K562 (cell line): Measurements from ENCODE around the gene TFPI. TPM values are rescaled to one million over a fixed set of nuclear protein-coding genes. Genes with fewer than 3 reads are reported as not detected.

Experiments used
- ATAC-seq: fragments of 200-7000 bp; cut with Tn5 transposase; 3 replicates; pipeline ENCODE4 v1.9.1; 2020; ENCODE audit warnings: moderate library complexity
- BruUV-seq: library from RNA; stranded (reverse); fragments of 400-500 nt; replicated peaks from 2 replicates; lab custom pipeline; 2021; lab: Mats Ljungman, UMichigan
- CTCF ChIA-PET: fragments of 300-600 bp; formaldehyde crosslinking; extraction: SDS; loops from one replicate; lab custom pipeline; 2021; ENCODE audit warnings: low intra/inter-chr PET ratio; lab: Yijun Ruan, JAX
- POLR2A ChIA-PET: fragments of 300-600, 350-650 bp; sonication (Branson Sonifier 250); formaldehyde crosslinking; extraction: SDS; loops from one replicate; lab custom pipeline; 2021; ENCODE audit warnings: antibody characterized with exemption, inconsistent platforms; lab: Yijun Ruan, JAX
- DNase-seq, 4 experiments: peaks; one replicate each; pipeline versions ENCODE4 v3.0.0 to v3.0.0-alpha.2; 2011 to 2018; ENCODE audit warnings: low spot score in 3 of 4, mixed read lengths in 3 of 4; ENCODE audit errors: extremely low read depth in 1 of 4
- FAIRE-seq: peaks from 2 replicates; lab custom pipeline; 2011; peaks lifted over from hg19 to GRCh38; lab: Jason Lieb, UNC
- H2AFZ ChIP-seq: 2 replicates; pipeline ENCODE4 v1.6.0; 2011; ENCODE audit warnings: low read depth, low read length, control low read depth, inconsistent platforms
- H3K27ac ChIP-seq: fragments of 200-600 bp; 3 replicates; pipeline ENCODE4 v1.8.0; 2011; ENCODE audit warnings: low read depth, mild to moderate bottlenecking, control low read depth, inconsistent platforms, low read length, moderate library complexity, mixed read lengths; ENCODE audit errors: extremely low read depth
- H3K27me3 ChIP-seq, 2 experiments: fragments of 300-600 bp in 1 of 2; 2 replicates in 1 of 2; 3 replicates in 1 of 2; pipeline versions ENCODE4 v1.6.0 to v1.8.0; 2011; ENCODE audit warnings: inconsistent platforms in 2 of 2, low read length in 2 of 2, mild to moderate bottlenecking in 1 of 2, mixed read lengths in 1 of 2, moderate library complexity in 1 of 2; ENCODE audit not compliant: control insufficient read depth in 2 of 2, insufficient read depth in 2 of 2
- H3K36me3 ChIP-seq: fragments of 300-600 bp; 3 replicates; pipeline ENCODE4 v1.8.0; 2011; ENCODE audit warnings: mild to moderate bottlenecking, low read length, inconsistent platforms; ENCODE audit not compliant: control insufficient read depth, insufficient read depth
- H3K4me1 ChIP-seq, 2 experiments: fragments of 200-600 bp in 1 of 2; replicated peaks in 1 of 2; 2 replicates in 1 of 2; 3 replicates in 1 of 2; pipeline versions ENCODE4 v1.5.1 to v1.8.0; 2011; ENCODE audit warnings: inconsistent platforms in 2 of 2, low read length in 2 of 2, mild to moderate bottlenecking in 1 of 2, mixed read lengths in 1 of 2, moderate library complexity in 1 of 2; ENCODE audit not compliant: control insufficient read depth in 2 of 2, insufficient read depth in 2 of 2
- H3K4me2 ChIP-seq: 2 replicates; pipeline ENCODE4 v1.6.1; 2011; ENCODE audit warnings: low read length, control low read depth, inconsistent platforms, mixed read lengths; ENCODE audit not compliant: insufficient read depth
- H3K4me3 ChIP-seq: fragments of 200-600 bp; sonication (generic), shearing (Covaris generic); 2 replicates; pipeline ENCODE4 v1.5.1; 2016; ENCODE audit warnings: control low read depth, inconsistent platforms
- H3K79me2 ChIP-seq: fragments of 200-600 bp; 3 replicates; pipeline ENCODE4 v1.8.0; 2011; ENCODE audit warnings: low read length, inconsistent platforms; ENCODE audit not compliant: control insufficient read depth, insufficient read depth
- H3K9ac ChIP-seq, 2 experiments: 2 replicates each; pipeline versions ENCODE4 v1.6.0 to v1.6.1; 2011; ENCODE audit warnings: low read depth in 2 of 2, low read length in 2 of 2, control low read depth in 1 of 2, inconsistent platforms in 1 of 2, mild to moderate bottlenecking in 1 of 2, mixed read lengths in 1 of 2; ENCODE audit not compliant: insufficient read depth in 1 of 2
- H3K9me1 ChIP-seq: one replicate; pipeline ENCODE4 v1.6.0; 2011; ENCODE audit warnings: inconsistent platforms, mild to moderate bottlenecking, low read length, moderate library complexity; ENCODE audit not compliant: control insufficient read depth, insufficient read depth
- H3K9me3 ChIP-seq: replicated peaks from 2 replicates; pipeline ENCODE4 v1.5.1; 2011; ENCODE audit warnings: low read depth, low read length, inconsistent platforms; ENCODE audit not compliant: control insufficient read depth, insufficient read depth
- H4K20me1 ChIP-seq: replicated peaks from 2 replicates; pipeline ENCODE4 v1.6.1; 2011; ENCODE audit warnings: low read length, inconsistent platforms, mixed read lengths; ENCODE audit not compliant: control insufficient read depth, insufficient read depth
- CEBPB ChIP-seq: fragments of 450-650 bp; IDR thresholded peaks from 2 replicates; pipeline ENCODE4 v1.6.1; 2016; ENCODE audit warnings: missing genetic modification characterization, missing compliant biosample characterization
- E2F3 ChIP-seq: fragments of 250-450 bp; sonication (Bioruptor Pico); IDR thresholded peaks from 2 replicates; pipeline ENCODE4 v1.4.0; 2020; ENCODE audit warnings: mild to moderate bottlenecking
- GABPB2 ChIP-seq: fragments of 250-450 bp; sonication (Bioruptor Pico); conservative IDR thresholded peaks from 2 replicates; pipeline ENCODE4 v1.5.1; 2021; ENCODE audit warnings: mild to moderate bottlenecking
- HOMEZ ChIP-seq: fragments of 250-450 bp; sonication (Bioruptor Pico); IDR thresholded peaks from 2 replicates; pipeline ENCODE4 v1.4.0; 2020; ENCODE audit warnings: mild to moderate bottlenecking, moderate library complexity
- IRF9 ChIP-seq: fragments of 450-650 bp; IDR thresholded peaks from 2 replicates; pipeline ENCODE4 v1.6.1; 2016; ENCODE audit warnings: missing biosample characterization, missing genetic modification characterization
- KLF13 ChIP-seq: fragments of 450-650 bp; IDR thresholded peaks from 2 replicates; pipeline ENCODE4 v1.6.1; 2016; ENCODE audit warnings: missing genetic modification characterization, low read depth, mild to moderate bottlenecking, missing compliant biosample characterization, moderate library complexity, borderline replicate concordance
- NR4A1 ChIP-seq, 2 experiments: fragments of 250-450 bp in 1 of 2; fragments of 450-650 bp in 1 of 2; sonication (Bioruptor Pico) in 1 of 2; IDR thresholded peaks; 2 replicates each; pipeline versions ENCODE4 v1.4.0 to v1.6.1; 2016 to 2020; ENCODE audit warnings: mild to moderate bottlenecking in 2 of 2, missing compliant biosample characterization in 1 of 2, missing genetic modification characterization in 1 of 2, moderate library complexity in 1 of 2
- POLR3G ChIP-seq: IDR thresholded peaks from 2 replicates; pipeline ENCODE4 v1.6.1; 2011; ENCODE audit not compliant: insufficient read length, insufficient replicate concordance; ENCODE audit errors: extremely low read depth
- SIN3A ChIP-seq, 2 experiments: fragments of 150-350 bp in 1 of 2; IDR thresholded peaks; 2 replicates each; pipeline ENCODE4 v1.6.1; 2011 to 2016; ENCODE audit warnings: borderline replicate concordance in 2 of 2, low read depth in 2 of 2, low read length in 2 of 2, mild to moderate bottlenecking in 2 of 2, moderate library complexity in 2 of 2; ENCODE audit not compliant: control insufficient read depth in 1 of 2
- STAT5B ChIP-seq: fragments of 250-450 bp; sonication (Bioruptor Pico); IDR thresholded peaks from 2 replicates; pipeline ENCODE4 v1.8.0; 2021; ENCODE audit warnings: mild to moderate bottlenecking, inconsistent platforms
- ZNF124 ChIP-seq: sonication (generic); formaldehyde crosslinking; IDR thresholded peaks from 2 replicates; pipeline ENCODE4 v1.8.1; 2022; ENCODE audit warnings: missing genetic modification reagents
- WGBS: fragments of 100-300 bp; shearing (Covaris generic); methylation state at CpG from one replicate; pipeline ENCODE4 v1.1.6; 2016; ENCODE audit warnings: low coverage, mixed read lengths; ENCODE audit not compliant: insufficient coverage; ENCODE audit errors: missing lambda C conversion rate; 5-methylcytosine and 5-hydroxymethylcytosine counted together
- in situ Hi-C: fragments of 300-500 bp; cut with MboI; formaldehyde crosslinking; loops from 4 replicates; pipeline ENCODE4 v1.15.0; 2018; ENCODE audit warnings: inconsistent platforms, mixed read lengths
- intact Hi-C: fragments of 100-400 bp; cut with micrococcal nuclease; formaldehyde crosslinking; loops from 2 replicates; pipeline ENCODE4 v1.14.2; 2022
- polyA plus RNA-seq, 8 experiments: library from polyadenylated mRNA; depleted of rRNA in 4 of 8; stranded (reverse) in 5 of 8; unstranded in 3 of 8; fragments of >200 nt; fragmentation: Nextera tagmentation in 2 of 8; fragmentation: Illumina TruSeq in 1 of 8; extraction: Ambion mirVana in 2 of 8; extraction: Trizol in 1 of 8; gene quantifications; 2 replicates each; pipeline versions ENCODE4 v1.2.1 to v1.2.3, GENCODE V29; 2011 to 2014; ENCODE audit warnings: inconsistent platforms in 1 of 8, missing spikeins in 1 of 8
- total RNA-seq, 7 experiments: library from RNA; depleted of rRNA in 6 of 7; stranded (reverse); fragments of >200 nt in 6 of 7; fragmentation: Illumina TruSeq in 2 of 7; extraction: Trizol in 2 of 7; gene quantifications; 2 replicates each; pipeline versions ENCODE4 v1.2.1 to v1.2.3, GENCODE V29; 2011 to 2021; ENCODE audit warnings: low replicate concordance in 1 of 7

TFPI gene
- total and polyA plus RNA-seq, 9 of the 15 experiments (the other 6 are each of a cell fraction or from before 2014, with no cell fraction given) = 53.5 to 219 (median 100) TPM

- TF ChIP-seq CEBPB (tag) (no peak), SIN3A (IDR thresholded peaks at IDR 0.05; ENCODE audit: borderline replicate concordance in 2 of 2, control insufficient read depth in 1 of 2, low read depth in 2 of 2, low read length in 2 of 2) (no peak)
- TF ChIP-seq, all 486 proteins: peak for 0
Measured at GRCh38 chr2:187447336-187447735, 106.9 kb downstream of the TFPI start (continued).

- no peak overlapping the region for H3K9ac ChIP-seq
- 24% methylated on average over 1 of the region's 1 CpG for WGBS
- H3K79me2 ChIP-seq = no peaks in the 10 kb centered on the region
- intact Hi-C loops = no loop called here
- no peaks in the 10 kb centered on the region for H3K9me1 ChIP-seq
- no peak for FAIRE-seq
- no peak for TF ChIP-seq ZNF124 (CRISPR knock-in tag)
- TF ChIP-seq, all 486 proteins: peak for 0
- DNase-seq = no peak
- no TSS peak for BruUV-seq
- no peak for ATAC-seq
- no peaks in the 10 kb centered on the region for H3K27me3 ChIP-seq
- ChIA-PET CTCF (no interaction called here), POLR2A (no interaction called here)
- H3K27ac ChIP-seq = no peak overlapping the region
- H3K4me3 ChIP-seq = no peak overlapping the region
- H3K4me2 ChIP-seq = no peak overlapping the region
- no peak overlapping the region for H2AFZ ChIP-seq
- no peaks in the 10 kb centered on the region for H3K36me3 ChIP-seq
- H3K4me1 ChIP-seq = no peaks in the 10 kb centered on the region
- no peaks in the 10 kb centered on the region for H3K9me3 ChIP-seq
- in situ Hi-C loops = loop anchor here (25.0 kb wide), 1 partner anchor 559 kb away; no protein-coding TSS in a partner anchor
- no peaks in the 10 kb centered on the region for H4K20me1 ChIP-seq
Measured at GRCh38 chr2:187446711-187447110, 107.5 kb downstream of the TFPI start.

- H3K27ac ChIP-seq = no peak overlapping the region
- WGBS = 30% methylated on average over 6 of the region's 6 CpGs
- H3K4me3 ChIP-seq = no peak overlapping the region
- DNase-seq (no peak), ATAC-seq (no peak), FAIRE-seq (no peak)
- CTCF ChIA-PET = no interaction called here
- H3K9ac ChIP-seq = no peak overlapping the region
- no peak overlapping the region for H3K4me2 ChIP-seq
- POLR2A ChIA-PET = no interaction called here
- intact Hi-C loops = no loop called here
- H3K79me2 ChIP-seq = no peaks in the 10 kb centered on the region
- no peaks in the 10 kb centered on the region for H3K9me1 ChIP-seq
- in situ Hi-C loops = loop anchor here (25.0 kb wide), 1 partner anchor 558 kb away; no protein-coding TSS in a partner anchor
- H3K36me3 ChIP-seq = no peaks in the 10 kb centered on the region
- H3K27me3 ChIP-seq = no peaks in the 10 kb centered on the region
- no peaks in the 10 kb centered on the region for H3K9me3 ChIP-seq
- H3K4me1 ChIP-seq = no peaks in the 10 kb centered on the region
- no peaks in the 10 kb centered on the region for H4K20me1 ChIP-seq
- H2AFZ ChIP-seq = no peak overlapping the region
- no TSS peak for BruUV-seq
- TF ChIP-seq POLR3G (no peak), NR4A1 (CRISPR knock-in tag; IDR thresholded peaks at IDR 0.05) (no peak), NR4A1 (tag; IDR thresholded peaks at IDR 0.05) (no peak), HOMEZ (CRISPR knock-in tag) (no peak), IRF9 (tag) (no peak), KLF13 (tag) (no peak), GABPB2 (CRISPR knock-in tag) (no peak), E2F3 (no peak), STAT5B (CRISPR knock-in tag) (no peak)
Measured at GRCh38 chr2:187445051-187445450, 109.2 kb downstream of the TFPI start.
